Measurements from ENCODE around the gene GPALPP1.
"Not testable (repeated sequence)": the region's sequence is repeated elsewhere in the genome, so short reads cannot be mapped to it uniquely, and the experiment has no call there.

The GPALPP1 gene, protein sequence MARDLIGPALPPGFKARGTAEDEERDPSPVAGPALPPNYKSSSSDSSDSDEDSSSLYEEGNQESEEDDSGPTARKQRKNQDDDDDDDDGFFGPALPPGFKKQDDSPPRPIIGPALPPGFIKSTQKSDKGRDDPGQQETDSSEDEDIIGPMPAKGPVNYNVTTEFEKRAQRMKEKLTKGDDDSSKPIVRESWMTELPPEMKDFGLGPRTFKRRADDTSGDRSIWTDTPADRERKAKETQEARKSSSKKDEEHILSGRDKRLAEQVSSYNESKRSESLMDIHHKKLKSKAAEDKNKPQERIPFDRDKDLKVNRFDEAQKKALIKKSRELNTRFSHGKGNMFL

DNA sequence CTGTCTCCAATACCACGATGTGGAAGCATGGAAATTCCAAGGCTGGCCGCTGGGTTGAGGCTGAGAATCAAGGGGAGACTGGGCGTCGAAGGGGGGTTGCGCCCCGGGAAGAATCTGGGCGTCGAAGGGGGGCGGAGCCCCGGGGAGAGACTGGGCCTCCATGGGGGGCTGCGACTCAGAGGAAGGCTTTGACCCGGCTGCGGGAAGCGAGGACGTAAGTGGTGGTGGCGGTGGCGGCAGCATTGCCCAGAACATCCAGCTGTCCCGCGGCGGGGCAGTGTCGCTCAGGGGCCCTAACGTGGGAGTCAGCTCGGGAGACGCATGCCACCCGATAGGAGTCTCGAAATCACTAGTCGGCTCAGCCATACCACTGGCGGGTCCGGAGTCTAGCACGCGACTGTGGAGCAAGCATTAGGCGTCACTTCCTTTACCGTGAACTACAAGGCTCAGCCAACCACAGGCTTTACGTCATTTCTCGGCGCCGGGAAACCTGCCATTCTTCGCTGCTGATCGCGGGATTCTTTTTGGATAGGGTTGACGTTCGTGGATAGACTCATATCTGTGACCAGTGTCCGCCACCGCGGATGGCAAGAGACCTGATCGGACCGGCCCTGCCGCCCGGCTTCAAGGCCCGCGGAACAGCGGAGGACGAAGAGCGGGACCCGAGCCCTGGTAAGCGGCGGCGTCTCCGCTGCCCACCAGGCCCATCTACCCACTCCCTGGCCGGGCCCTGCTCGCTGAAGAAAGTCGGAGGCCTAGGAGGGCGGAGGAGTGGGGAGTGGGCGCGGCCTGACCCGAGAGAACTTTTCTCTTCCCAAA, at the start of gene GPALPP1, which contains the start of gene NUFIP1:
TSS of gene GPALPP1 (plus strand) at position 468 of the 819 bp plus-strand sequence. CDS start at position 585, 117 bp downstream.
TSS of gene NUFIP1 (minus strand) at position 401 of the 819 bp plus-strand sequence. CDS start at position 366, 35 bp downstream.
- DNase-seq, result peak; percentile 83 to 92 (median 88)

DNA sequence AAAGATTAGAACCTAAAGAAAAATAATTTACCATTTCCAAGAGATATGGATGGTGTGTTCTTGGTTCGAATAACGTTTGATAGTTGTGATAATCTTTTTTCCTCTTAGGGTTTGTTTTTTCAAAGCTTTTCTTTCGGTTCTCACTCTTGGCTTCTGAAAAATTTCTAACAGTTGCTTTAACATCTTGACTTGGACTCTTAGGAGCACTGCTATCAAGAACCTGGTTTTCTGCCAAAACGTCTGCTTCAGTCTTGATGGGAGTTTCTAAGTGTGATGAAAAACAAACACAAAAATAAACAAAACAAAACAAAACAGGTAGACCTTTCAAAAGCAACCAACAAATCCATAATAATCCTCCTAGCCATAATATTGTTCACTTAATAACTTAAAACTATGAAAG, 45.9 kb upstream of the GPALPP1 start:
- not testable (repeated sequence) for DNase-seq

DNA sequence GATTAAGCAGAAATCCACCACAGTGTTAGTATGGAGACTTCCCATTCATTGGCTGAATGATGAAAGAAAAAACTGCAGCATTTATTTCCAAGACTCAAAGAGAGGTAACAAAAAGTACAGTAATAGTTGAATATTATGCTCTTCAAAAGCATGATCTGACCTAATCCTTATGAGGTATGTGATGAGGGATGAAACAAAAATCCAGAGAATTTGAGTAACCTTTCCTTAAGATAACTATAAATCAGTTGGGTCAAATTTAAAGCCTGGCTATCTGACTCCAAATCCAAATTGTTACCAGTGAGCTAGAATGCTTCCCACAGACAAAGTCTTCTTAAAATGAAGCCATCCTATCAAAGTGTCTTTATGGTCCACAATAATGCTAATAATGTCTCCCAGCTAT, 38.2 kb upstream of the GPALPP1 start:
- DNase-seq, result no peak

DNA sequence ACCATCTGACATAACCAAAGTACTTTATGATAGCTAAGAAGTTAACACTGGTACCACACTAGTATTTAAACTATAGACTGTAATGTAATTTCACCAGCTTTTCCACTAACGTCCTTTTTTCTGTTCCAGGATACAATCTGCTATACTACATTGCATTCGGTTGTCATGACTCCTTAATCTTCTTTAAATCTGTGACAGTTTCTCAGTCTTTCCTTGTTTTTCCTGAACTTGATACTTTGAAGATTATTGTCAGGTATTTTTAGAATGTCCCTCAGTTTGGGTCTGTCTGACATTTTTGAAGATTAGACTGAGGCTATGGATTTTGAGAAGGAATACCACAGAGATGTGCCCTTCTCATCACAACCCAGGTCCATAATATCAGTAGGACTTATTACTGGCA, 36.7 kb upstream of the GPALPP1 start:
- no peak for DNase-seq

DNA sequence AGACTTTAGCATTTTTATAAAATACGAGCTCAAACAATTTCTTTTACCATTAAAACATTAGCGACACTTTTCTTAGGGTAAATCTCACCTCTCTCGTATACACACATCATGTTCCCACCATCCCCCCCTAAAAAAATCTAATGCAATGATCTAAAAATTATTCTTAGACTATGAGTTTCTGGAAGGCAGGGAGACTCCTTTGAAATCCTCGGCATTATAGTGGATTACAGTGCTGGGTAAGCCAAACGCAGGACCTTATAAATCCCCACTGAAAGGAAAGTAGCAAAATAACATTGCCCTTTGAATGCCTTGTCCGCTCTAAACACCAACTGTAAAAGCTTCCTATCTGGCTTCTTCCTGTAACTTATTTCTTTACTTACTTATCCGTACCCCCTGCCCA, 35.1 kb upstream of the GPALPP1 start:
- DNase-seq, result no peak

DNA sequence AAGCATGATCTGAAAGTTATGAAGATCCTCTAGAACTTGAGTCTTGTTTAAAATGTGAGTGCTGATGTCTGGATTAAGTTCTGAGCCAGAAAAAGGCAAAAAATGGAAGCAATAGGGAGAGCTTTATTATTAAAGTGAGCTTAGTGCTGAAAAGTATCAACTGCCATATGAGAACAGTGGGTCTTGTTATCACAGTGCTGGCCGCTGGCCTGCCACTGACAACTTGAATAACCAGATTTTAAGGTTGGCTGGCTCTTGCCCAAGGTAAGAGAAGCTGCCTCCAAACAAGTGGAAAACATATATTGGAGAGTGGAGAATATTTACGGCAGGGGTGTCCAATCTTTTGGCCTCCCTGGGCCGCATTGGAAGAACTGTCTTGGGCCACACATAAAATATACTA, 33.9 kb upstream of the GPALPP1 start:
- no peak for DNase-seq

DNA sequence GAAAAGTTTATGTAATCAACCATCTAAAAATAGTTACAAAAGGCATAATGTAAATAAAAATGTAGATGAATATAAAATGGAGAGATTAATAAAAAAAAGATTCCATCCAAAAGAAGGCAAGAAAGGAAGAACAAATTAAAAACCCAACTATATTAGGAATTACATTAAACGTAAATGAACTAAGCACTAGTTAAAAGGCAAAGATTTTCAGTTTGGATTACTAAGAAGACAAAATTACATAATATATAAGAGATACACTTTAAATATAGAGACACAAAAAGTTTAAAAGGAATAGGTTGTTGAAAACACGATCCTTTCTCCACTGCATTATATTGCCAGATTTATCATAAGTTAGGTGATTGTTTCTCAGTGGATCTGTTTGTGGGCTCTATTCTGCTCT, 27.3 kb upstream of the GPALPP1 start:
- no peak for DNase-seq

DNA sequence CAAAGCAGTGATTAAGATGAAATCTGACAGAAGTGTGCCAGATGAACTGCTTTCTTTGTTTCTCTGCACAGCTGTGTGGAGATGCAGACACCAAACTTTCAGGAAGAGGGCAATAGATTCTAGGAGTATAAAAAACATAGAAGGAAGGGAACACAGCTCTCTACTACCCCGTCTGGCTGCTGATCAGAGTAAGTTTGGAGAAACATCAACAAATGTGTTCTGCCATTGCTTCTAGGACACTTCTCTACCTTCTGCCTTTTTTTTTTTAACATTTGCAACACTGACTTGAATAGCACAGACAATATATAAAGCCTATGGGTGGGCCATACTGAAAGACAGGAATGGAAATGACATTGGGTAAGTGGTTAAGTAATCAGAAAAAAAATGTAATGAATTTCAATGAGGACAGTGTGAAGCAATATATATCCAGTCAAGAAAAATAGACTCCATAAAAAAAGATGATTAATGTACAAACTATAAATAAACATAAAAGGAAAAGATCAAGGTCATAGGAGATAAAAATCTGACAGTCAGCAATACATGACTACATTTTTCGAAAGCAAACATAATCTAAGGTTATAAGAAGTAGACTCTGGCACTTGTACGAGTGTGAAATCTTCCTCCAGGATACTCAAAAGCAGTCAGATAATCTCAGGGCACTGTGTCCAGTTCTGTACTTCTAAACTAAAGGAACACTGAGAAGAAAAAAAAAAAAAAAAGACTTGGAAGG, 21.5 kb upstream of the GPALPP1 start:
- no peak for DNase-seq

DNA sequence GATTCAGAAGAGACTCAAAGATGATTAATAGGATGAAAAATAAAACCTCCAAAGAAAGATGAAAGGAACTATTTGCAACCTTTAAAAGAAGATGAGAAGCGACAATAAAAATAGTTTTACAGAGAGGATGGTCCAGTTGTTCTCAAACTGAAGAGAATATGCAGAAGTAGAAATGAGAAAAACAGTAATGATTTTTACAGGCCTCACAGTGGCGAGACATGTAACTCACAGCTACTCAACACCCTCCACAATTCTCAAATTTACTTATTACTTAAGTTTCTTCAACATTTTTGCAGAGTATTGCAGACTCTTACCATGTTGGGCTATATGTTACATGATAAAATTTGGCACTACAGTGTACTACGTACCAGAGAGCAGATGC, 20.9 kb upstream of the GPALPP1 start:
- no peak for DNase-seq

DNA sequence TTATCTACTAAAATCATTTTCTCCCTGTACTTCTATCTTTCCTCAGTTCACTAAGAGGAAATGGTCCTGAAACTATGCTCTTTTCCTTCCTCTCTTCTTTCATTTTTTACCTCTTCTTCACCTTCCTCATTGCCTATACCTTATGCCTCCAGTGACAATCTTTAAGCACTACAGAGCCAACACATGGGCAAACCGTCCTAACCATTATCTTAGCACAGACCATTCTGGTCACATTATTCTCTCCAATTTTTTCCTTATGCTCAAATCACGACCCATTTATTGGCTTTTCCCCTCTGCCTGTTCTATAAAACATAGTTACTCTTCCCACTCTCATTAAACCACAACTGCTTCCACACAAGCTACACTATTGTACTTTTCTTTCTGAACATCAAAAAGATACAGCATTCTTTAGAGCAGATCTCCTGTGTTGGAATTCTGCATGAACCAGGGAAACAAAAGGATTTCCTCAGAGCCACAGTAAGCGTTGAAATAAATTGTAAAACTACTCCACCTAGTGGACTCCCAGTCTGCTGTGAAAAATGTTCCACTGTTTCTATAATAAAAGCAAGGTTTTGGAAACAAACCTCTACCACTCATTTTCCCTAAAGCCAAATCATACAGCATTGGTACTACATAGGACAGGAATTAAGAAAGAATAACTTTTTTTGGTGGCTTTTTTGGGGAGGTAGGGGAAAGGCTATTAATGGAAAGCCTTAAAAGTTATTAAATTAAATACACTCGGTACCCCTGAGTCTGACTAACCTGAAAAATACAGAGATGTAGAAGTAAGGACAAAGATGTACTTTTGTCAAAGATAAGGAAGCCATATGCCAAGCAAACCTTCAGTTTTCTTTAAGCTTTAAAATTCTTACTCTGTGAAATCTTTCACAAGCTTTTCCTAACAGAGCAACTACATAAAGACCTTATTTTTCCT, 19.5 kb upstream of the GPALPP1 start:
- peak; percentile 8 to 60 (median 41) for DNase-seq

DNA sequence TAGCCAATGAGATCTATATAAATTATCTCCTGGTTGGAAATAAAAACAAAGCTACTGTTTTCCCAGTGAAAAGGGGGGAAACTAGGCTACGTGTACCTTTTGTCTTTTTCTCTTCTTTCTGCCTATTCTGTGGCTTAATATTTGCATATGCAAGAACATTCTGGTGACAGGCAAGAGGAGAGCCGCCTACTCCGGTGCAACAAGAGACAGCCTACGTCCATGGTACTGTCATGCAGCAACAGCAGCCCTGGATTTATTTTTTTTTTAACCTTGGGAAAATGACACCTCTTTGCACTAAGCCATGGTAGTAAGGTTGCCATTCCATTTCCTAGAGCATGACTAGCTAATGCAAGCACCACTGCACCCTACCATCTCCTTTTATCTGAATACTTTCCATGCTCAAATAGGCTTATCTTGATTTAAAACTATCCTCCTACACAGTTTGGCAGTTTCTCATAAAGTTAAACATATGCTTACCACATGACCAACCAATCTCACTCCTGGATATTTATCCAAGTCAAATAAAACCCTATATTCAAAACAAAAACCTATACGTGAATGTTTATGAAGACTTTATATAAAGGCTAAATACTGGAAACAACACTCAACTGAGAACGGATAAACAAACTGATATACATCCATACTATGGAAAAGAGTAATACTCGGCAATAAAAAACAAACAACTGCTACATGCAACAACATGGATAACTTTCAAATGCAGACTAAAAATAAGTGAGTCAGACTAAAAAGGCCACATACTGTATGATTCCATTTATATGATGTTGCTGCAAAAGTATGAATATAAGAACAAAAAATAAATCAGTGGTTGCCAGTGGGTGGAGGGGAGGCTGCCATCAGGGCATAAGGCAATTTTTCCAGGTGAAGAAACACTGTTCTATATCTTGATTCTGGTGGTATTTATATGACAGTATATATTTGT, 17.4 kb upstream of the GPALPP1 start:
- no peak for DNase-seq

DNA sequence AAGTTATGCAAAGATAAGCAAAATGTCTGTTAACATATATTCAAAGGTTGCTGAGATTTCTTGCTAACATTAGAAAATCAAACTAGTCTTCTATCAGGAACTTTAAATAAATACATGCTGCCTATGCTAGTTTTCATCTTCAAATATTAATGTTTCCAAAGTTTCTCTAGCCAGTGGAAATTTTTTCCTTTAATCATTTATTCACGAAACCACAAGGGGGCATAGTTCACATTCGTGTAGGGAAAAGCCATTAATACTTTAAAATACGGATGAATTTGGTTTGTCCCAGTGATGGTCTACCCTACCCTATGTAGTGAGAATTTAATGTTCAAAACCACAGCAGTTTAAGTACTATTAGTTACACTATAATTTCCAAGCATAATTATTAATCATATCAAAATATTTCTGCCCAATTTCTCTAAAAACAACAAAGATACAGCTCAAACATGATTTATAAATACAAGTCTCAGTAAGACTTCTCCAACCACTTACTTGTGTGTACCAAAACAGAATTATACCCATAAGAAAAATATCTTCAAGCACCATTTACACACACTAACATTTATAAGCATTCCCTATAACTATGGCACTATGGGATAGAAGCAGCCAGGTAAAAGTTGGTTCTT, 16.3 kb upstream of the GPALPP1 start:
- DNase-seq, result peak; percentile 14 to 52 (median 16)

DNA sequence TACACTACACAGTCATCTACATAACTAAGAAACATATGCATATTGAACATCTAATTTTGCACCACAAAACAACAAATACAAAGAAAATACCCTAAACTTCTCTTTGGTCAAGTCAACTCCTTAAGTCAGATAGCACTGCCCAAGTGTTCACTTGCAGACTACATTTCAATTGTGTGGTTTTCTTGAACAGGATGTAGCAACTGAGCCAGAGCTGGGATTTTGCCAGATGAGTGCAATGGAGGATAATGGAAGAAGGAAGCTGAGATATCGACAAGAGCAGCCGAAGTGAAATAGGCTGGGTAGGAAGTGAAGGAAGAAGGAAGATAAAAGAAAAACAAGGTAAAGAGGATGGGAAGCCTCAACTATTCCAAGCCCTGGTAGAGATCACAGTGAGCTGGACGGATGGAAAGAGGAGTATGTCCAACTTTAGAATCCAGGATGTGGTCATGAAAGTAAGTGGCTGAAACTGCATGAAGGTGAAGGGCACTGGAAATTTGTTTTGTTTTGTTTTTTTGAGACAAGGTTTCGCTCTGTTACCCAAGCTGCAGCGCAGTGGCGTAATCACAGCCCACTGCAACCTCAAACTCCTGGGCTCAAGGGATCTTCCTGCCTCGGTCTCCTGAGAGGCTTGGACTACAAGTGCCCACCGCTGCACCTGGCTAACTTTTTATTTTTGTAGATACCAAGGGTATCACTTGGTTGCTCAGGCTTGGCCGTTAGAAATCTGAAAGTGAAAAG, 15.1 kb upstream of the GPALPP1 start:
- DNase-seq, result no peak

DNA sequence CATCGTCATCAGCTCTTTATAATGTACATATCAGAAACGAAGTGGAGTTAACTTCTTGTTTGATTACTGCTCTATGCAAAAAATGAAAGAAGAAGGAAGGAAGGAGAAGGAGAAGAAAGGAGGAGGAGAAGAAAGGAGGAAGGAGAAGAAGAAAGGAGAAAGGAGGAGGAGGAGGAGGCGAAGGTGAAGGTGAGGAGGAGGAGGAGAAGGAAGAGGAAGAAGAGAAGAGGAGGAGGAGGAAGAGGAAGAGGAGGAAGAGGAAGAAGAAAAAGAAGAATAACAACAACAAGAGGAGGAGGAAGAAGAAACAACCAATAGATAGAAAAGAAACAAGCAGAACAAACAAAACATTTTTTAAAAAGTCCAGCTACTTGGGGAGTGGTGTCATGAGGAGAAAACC, 13.1 kb upstream of the GPALPP1 start:
- DNase-seq, result no peak

DNA sequence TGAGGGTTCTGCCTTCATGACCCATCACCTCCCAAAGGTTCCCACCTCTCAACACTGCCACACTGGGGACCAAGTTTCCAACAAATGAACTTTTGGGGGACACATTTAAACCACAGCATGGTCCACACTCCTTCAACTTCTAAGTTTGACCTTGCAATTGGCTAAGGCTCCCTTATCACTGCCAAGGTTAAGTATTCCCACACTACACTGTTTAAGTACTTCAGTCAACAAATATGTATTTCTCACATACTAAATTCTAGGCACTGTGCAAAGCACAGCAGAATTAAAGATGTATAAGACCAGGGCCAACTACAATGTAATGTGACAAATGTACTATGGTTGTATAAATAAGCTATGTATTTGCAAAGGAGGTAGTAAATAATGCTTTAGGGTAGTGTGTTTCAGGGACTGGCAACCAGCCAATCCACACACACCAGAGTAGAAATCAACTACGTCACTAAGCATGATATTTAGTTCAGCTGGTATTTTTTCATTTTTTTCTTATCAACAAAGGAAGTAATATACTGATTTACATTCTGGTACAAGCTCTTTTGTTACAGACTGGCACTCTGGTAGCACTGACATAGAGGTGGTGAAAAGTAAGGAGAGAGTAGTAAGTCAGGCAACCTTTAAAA, 12.3 kb upstream of the GPALPP1 start:
- no peak for DNase-seq

DNA sequence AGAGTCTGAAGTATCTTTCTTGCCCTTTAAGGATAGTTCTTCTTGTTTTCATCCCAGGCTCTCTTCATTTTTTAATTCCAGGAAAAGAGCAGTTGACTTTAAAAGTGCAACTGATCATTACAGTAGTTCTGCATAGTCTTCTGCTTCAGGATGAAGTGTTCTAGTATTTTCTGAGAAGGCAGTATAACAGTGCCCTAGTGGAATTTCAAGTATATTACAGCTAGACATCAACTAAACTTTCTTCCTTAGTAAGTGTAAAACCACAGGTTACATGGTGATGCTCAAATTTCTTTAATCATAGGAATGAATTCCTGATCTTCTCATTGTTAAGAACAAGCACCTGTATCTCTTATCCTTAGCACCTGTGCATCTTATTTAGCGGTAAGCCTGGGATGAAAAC, 11.0 kb upstream of the GPALPP1 start:
- DNase-seq, result no peak

DNA sequence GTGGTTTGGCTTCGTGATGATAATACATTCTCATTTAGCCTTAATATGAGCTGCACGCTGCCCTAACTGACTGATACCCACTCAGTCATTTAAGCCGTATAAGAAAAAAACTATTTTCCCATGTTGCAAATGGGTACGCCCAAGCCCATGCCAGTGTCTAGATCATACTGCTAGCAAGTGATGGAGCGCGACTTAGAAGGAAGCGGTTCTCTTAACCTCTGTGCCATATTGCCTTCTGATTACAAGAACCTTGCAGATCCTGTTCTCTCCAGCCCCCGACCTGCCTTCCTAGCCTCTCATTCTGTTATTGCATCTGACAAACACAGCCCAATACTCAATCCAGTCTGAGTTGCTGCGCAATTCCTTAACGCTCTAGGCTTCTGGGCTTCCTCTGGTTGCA, 603 bp downstream of the GPALPP1 start:
- no peak for DNase-seq

DNA sequence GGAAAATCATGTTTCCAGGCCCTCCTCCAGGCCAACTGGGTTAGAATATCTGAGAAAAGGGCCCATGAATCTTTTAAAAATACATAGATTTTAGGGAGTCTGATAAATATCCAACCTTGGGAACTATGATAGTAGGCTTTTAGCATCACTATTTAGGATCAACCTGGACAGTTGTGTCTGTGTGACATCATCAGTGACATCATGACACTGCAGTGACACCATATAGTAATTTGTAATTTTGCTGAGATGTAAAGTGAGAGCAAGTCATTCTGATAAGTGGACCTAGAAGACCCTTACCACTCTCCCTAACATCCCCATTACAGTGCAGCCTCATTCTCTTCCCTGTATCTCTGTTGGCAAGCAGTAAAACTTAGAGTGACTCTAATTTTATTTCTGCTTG, 14.1 kb downstream of the GPALPP1 start:
- DNase-seq, result no peak

DNA sequence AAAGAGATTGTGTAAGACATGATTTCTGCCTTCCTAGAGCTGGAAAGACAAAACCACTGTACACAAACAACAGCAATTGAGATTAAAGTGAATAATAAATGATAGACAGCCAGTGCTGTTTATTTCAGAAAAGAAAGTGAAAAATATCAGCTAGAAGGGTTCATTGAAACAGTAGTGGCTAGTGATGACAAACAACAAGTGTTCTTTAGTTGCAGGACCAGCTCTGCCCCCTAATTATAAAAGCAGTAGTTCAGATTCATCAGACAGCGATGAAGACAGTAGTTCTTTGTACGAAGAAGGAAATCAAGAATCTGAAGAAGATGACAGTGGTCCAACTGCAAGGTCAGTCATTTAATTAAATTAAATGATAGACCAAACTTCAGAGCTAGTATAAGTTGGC, 14.8 kb downstream of the GPALPP1 start:
- DNase-seq, result no peak

Data from NCI-H1417 (cell line).